ENCODE data around the gene MCAT.
"Not testable (repeated sequence)": the region's sequence is repeated elsewhere in the genome, so short reads cannot be mapped to it uniquely, and the experiment has no call there.

MCAT gene

DNA sequence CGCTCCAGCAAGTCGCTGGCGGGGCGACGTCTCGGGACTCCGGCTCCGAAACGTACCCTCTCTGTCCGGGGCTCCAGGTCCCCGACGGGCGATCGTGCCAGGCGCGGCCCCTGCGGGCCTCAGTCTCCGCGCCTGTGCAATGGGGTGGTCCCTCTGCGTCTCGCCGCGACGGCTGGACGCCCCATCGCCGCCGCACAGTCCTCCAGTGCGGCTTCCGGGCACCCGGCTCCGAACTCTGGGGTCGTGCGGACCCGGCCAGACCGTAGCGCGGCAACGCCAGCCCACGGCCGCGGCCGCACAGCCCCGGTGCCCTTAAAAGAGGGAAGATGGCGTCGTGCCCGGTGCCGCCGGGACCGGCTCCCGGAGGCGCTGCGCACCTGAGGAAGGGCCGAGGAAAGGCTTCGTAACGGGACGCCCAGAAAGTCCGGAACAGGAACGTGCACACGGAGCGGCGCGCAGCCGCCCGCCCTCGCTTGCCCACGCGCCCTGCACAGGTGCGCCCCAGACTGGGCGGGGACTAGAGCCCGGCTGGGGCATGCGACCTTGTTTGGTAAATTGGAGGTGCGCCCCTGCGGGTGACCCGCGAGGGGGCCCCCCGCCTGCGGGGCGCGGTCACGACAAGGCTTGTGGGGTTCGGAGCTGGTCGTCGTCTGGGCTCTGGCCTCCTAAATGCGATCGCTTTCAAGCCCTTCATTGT is 32.1 kb downstream of the MCAT start:
- Histone ChIP-seq H3K9ac (ENCODE audit: low read length in 5 of 5) (peak overlapping the region in 3 of 5 donors; percentile 43 to 62 (median 55)), H3K9me3 (ENCODE audit: control insufficient read depth in 5 of 5, low read length in 5 of 5) (no peaks in the 10 kb centered on the region), H3K27me3 (ENCODE audit: control insufficient read depth in 5 of 5, insufficient read depth in 4 of 5, low read length in 5 of 5) (peaks cover 8 to 26% (median 25%) of the 10 kb centered on the region in 5 donors), H3K36me3 (ENCODE audit: control insufficient read depth in 5 of 5, insufficient read depth in 5 of 5, low read length in 5 of 5) (no peaks in the 10 kb centered on the region), H3K27ac (ENCODE audit: low read depth, low read length) (no peak overlapping the region), H3K4me1 (ENCODE audit: control insufficient read depth in 5 of 5, insufficient read depth in 5 of 5, low read length in 5 of 5) (peaks cover 0 to 26% (median 15%) of the 10 kb centered on the region in 5 donors), H3K4me3 (ENCODE audit: low read depth in 1 of 5, low read length in 5 of 5) (peak overlapping the region in 4 of 5 donors; percentile 42 to 71 (median 52))

DNA sequence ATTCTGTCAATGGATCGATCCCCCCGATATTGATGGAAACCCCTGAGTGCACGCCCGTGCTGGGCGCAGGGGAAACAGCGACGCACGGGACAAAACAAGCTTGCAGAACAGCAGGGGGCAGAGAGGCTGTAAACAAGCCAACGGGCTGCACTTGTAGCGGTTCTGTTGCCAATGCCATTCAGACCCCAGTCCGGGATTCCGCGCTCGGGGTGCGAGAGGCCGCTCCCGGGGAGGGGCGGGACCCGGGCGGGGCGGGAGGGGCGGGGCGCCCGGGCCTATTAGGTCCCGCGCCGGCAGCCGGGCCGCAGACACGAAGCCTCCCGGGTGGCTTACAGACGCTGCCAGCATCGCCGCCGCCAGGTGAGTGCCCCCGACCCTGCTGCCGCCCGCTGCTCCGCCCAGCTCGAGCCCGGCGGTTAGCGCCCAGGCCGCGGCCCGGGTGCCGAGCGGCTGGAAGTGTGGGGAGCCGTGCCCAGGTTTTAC is 32.7 kb downstream of the MCAT start, which contains the start of gene BIK:
TSS of gene BIK (plus strand) at position 307 of the 483 bp plus-strand sequence. CDS start 13,273 bp downstream, outside the sequence.
- Histone ChIP-seq H3K9me3 (ENCODE audit: control insufficient read depth in 5 of 5, low read length in 5 of 5) (no peaks in the 10 kb centered on the region), H3K27ac (ENCODE audit: low read depth, low read length) (no peak within 1 kb of the TSS), H3K27me3 (ENCODE audit: control insufficient read depth in 5 of 5, insufficient read depth in 4 of 5, low read length in 5 of 5) (peaks cover 8 to 26% (median 25%) of the 10 kb centered on the region in 5 donors), H3K4me1 (ENCODE audit: control insufficient read depth in 5 of 5, insufficient read depth in 5 of 5, low read length in 5 of 5) (peaks cover 0 to 26% (median 15%) of the 10 kb centered on the region in 5 donors), H3K9ac (ENCODE audit: low read length in 5 of 5) (peak within 1 kb of the TSS in 3 of 5 donors; percentile 53 to 62 (median 55)), H3K4me3 (ENCODE audit: low read depth in 1 of 5, low read length in 5 of 5) (peak within 1 kb of the TSS; percentile 45 to 75 (median 59)), H3K36me3 (ENCODE audit: control insufficient read depth in 5 of 5, insufficient read depth in 5 of 5, low read length in 5 of 5) (no peaks in the 10 kb centered on the region)

DNA sequence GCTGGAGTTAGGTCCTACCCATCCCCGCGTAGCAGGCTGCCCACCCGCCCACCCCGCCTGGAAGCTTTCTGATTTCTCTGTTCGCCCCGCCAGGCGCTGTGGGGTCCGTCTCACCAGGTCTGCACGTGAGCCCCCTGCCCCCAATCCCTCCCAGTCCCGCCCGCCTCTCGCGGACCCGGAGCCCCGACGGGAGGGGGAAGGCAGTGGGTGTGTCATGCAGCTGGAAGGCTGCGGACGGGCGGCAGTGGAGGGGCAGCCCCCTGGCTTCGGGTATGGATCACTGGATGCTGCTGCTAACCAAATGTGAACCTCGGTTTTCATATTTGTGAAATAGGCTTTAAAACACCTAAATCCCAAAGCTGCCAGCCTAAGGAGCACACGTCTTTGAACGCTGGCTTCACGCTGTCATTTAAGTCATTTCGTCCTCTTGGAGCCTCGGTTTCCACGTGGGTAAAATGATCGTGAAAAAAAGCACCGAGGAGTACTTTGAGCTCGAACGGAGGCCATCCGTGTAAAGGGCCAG is 33.2 kb downstream of the MCAT start:
- H3K4me3 ChIP-seq (ENCODE audit: low read depth in 1 of 5, low read length in 5 of 5), result peak overlapping the region; percentile 45 to 75 (median 59)
- H3K9ac ChIP-seq (ENCODE audit: low read length in 5 of 5), result peak overlapping the region in 2 of 5 donors; percentile 41 to 53
- H3K4me1 ChIP-seq (ENCODE audit: control insufficient read depth in 5 of 5, insufficient read depth in 5 of 5, low read length in 5 of 5), result peaks cover 0 to 26% (median 15%) of the 10 kb centered on the region in 5 donors
- H3K9me3 ChIP-seq (ENCODE audit: control insufficient read depth in 5 of 5, low read length in 5 of 5), result no peaks in the 10 kb centered on the region
- peaks cover 8 to 26% (median 23%) of the 10 kb centered on the region in 5 donors for H3K27me3 ChIP-seq (ENCODE audit: control insufficient read depth in 5 of 5, insufficient read depth in 4 of 5, low read length in 5 of 5)
- H3K36me3 ChIP-seq (ENCODE audit: control insufficient read depth in 5 of 5, insufficient read depth in 5 of 5, low read length in 5 of 5), result no peaks in the 10 kb centered on the region
- no peak overlapping the region for H3K27ac ChIP-seq (ENCODE audit: low read depth, low read length)

DNA sequence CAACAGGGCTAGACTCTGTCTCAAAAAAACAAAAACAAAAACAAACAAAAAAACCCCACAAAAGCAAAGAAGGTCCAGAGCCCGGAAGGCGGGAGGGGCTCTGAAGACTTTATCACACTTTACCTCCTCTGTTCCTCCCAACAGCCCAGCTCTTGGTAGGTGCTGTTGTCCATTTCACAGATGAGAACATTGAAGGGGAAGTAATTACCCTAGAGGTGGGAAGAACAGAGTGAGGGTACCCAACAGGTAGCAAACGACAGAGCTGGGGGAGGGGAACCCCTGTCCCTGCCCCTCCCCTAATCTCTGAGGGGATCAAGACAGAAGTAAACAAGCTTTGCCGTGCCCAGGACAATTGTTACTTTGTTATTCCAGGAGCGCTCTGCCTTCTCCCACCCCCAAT is 33.7 kb downstream of the MCAT start:
- no peak overlapping the region for H3K4me3 ChIP-seq (ENCODE audit: low read depth in 1 of 5, low read length in 5 of 5)

DNA sequence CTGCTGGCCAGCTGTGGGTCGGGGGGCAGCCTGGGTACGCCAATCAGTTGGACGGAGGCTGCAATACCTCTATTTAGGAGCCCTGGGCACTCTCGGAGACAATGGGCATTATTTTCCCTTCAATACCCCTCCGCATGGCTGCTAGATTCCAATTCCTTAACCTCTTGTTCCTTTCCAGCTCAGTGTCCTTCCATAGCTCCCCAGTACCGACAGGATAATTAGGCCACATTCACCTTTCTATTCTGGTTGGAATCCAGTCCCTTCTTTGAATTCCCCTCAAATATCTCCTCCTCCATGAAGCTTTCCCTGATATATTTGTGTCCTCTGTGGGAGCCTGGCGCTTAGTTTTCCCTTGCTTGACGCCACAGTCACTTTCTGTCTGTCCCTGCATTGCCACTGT is 36.9 kb downstream of the MCAT start:
- Histone ChIP-seq H3K4me3 (ENCODE audit: low read depth in 1 of 5, low read length in 5 of 5) (no peak overlapping the region), H3K4me1 (ENCODE audit: control insufficient read depth in 5 of 5, insufficient read depth in 5 of 5, low read length in 5 of 5) (peaks cover 0 to 16% (median 12%) of the 10 kb centered on the region in 5 donors), H3K9me3 (ENCODE audit: control insufficient read depth in 5 of 5, low read length in 5 of 5) (no peaks in the 10 kb centered on the region), H3K27ac (ENCODE audit: low read depth, low read length) (no peak overlapping the region), H3K36me3 (ENCODE audit: control insufficient read depth in 5 of 5, insufficient read depth in 5 of 5, low read length in 5 of 5) (no peaks in the 10 kb centered on the region), H3K27me3 (ENCODE audit: control insufficient read depth in 5 of 5, insufficient read depth in 4 of 5, low read length in 5 of 5) (peaks cover 2 to 10% (median 7%) of the 10 kb centered on the region in 5 donors), H3K9ac (ENCODE audit: low read length in 5 of 5) (no peak overlapping the region)

More for the DNA sequence above, 33.7 kb downstream of the MCAT start:
- Histone ChIP-seq H3K9ac (ENCODE audit: low read length in 5 of 5) (no peak overlapping the region), H3K27me3 (ENCODE audit: control insufficient read depth in 5 of 5, insufficient read depth in 4 of 5, low read length in 5 of 5) (peaks cover 8 to 26% (median 19%) of the 10 kb centered on the region in 5 donors), H3K4me1 (ENCODE audit: control insufficient read depth in 5 of 5, insufficient read depth in 5 of 5, low read length in 5 of 5) (peaks cover 0 to 26% (median 15%) of the 10 kb centered on the region in 5 donors), H3K36me3 (ENCODE audit: control insufficient read depth in 5 of 5, insufficient read depth in 5 of 5, low read length in 5 of 5) (no peaks in the 10 kb centered on the region), H3K27ac (ENCODE audit: low read depth, low read length) (no peak overlapping the region), H3K9me3 (ENCODE audit: control insufficient read depth in 5 of 5, low read length in 5 of 5) (no peaks in the 10 kb centered on the region)

DNA sequence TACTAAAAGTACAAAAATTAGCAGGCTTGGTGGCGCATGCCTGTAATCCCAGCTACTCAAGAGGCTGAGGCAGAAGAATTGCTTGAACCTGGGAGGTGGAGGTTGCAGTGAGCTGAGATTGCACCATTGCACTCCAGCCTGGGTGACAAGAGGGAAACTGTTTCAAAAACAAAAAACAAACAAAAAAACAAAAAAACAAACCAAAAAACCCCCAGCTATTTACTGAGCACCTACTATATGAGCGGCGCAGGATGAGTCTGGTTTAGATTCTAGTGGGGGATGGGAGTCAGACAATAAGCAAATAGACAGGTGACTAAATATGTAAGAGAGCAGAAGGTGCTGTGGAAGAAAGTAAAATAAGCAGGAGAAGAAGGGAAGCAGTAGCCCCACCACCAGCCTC is 38.2 kb downstream of the MCAT start:
- H3K27ac ChIP-seq (ENCODE audit: low read depth, low read length); H3K9me3 ChIP-seq (ENCODE audit: control insufficient read depth in 5 of 5, low read length in 5 of 5); H3K36me3 ChIP-seq (ENCODE audit: control insufficient read depth in 5 of 5, insufficient read depth in 5 of 5, low read length in 5 of 5); H3K27me3 ChIP-seq (ENCODE audit: control insufficient read depth in 5 of 5, insufficient read depth in 4 of 5, low read length in 5 of 5); H3K4me1 ChIP-seq (ENCODE audit: control insufficient read depth in 5 of 5, insufficient read depth in 5 of 5, low read length in 5 of 5); H3K9ac ChIP-seq (ENCODE audit: low read length in 5 of 5); H3K4me3 ChIP-seq (ENCODE audit: low read depth in 1 of 5, low read length in 5 of 5): not testable (repeated sequence)

DNA sequence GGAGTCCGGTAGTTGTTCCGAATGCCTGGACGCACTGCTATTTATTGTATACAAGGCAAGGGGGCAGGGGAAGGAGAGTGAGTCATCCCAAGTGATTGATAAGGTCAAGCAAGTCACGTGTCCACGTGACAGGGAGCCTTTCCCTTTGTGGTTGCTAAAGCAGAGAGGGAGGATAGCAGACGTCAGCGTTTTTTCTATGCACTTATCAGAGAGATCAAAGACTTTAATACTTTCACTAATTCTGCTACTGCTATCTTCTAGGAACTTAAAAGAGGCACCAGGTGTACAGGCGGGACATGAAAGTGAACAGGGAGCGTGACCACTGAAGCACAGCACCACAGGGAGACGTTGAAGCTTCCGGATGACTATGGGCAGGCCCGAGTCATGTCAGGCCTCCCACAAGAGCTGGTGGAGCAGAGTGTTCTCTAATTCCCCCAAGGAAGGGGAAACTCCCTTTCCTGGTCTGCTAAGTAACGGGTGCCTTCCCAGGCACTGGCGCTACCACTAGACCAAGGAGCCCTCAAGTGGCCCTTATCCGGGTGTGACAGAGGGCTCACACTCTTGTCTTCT is 39.1 kb downstream of the MCAT start:
- H3K36me3 ChIP-seq (ENCODE audit: control insufficient read depth in 5 of 5, insufficient read depth in 5 of 5, low read length in 5 of 5); H3K27ac ChIP-seq (ENCODE audit: low read depth, low read length); H3K9ac ChIP-seq (ENCODE audit: low read length in 5 of 5); H3K27me3 ChIP-seq (ENCODE audit: control insufficient read depth in 5 of 5, insufficient read depth in 4 of 5, low read length in 5 of 5); H3K4me3 ChIP-seq (ENCODE audit: low read depth in 1 of 5, low read length in 5 of 5); H3K4me1 ChIP-seq (ENCODE audit: control insufficient read depth in 5 of 5, insufficient read depth in 5 of 5, low read length in 5 of 5); H3K9me3 ChIP-seq (ENCODE audit: control insufficient read depth in 5 of 5, low read length in 5 of 5): not testable (repeated sequence)

DNA sequence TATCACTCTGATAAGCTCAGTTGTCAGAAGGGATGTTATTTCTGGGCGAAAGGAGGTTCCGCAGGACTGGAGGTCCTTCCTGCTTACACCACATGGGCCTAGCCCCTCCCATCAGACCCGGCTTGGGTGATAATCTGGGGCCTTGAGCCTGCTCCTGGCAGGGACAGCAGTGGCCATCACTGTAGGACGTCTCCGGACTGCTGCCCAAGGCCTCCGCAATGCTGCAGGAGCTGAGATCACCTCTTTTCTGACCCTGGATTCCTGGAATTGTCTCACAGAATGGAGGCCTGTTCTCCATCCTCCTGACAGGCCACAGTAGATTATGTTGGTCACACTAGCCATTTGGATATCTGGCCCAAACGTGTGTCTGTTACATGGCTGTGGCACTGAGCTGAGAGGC is 41.9 kb downstream of the MCAT start:
- Histone ChIP-seq H3K36me3 (ENCODE audit: control insufficient read depth in 5 of 5, insufficient read depth in 5 of 5, low read length in 5 of 5) (no peaks in the 10 kb centered on the region), H3K9me3 (ENCODE audit: control insufficient read depth in 5 of 5, low read length in 5 of 5) (peaks cover 0 to 8% (median 5%) of the 10 kb centered on the region in 5 donors), H3K4me1 (ENCODE audit: control insufficient read depth in 5 of 5, insufficient read depth in 5 of 5, low read length in 5 of 5) (peaks cover 0 to 3% (median 0%) of the 10 kb centered on the region in 5 donors), H3K4me3 (ENCODE audit: low read depth in 1 of 5, low read length in 5 of 5) (no peak overlapping the region), H3K27ac (ENCODE audit: low read depth, low read length) (no peak overlapping the region), H3K9ac (ENCODE audit: low read length in 5 of 5) (no peak overlapping the region), H3K27me3 (ENCODE audit: control insufficient read depth in 5 of 5, insufficient read depth in 4 of 5, low read length in 5 of 5) (no peaks in the 10 kb centered on the region)

DNA sequence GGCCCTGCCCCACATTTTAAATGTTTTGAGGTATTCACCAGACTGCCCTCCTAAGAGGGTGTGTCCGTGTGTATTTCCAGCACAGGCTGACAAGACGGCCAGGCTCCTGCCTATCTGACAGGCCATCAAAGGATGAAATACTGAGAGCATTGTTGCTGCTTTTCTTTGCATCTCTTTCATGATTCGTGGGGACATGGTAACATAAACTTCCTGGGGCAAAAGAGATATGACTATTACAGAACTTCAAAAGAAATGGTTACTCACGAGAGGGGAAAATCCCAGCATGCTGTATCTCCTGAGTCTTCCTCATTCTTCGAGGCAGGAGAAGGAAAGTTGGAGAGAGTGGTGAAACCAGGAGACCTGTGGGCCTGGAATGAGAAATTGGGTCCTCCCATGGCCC is 43.0 kb downstream of the MCAT start:
- Histone ChIP-seq H3K4me1 (ENCODE audit: control insufficient read depth in 5 of 5, insufficient read depth in 5 of 5, low read length in 5 of 5) (peaks cover 0 to 3% (median 0%) of the 10 kb centered on the region in 5 donors), H3K9me3 (ENCODE audit: control insufficient read depth in 5 of 5, low read length in 5 of 5) (peaks cover 0 to 10% (median 6%) of the 10 kb centered on the region in 5 donors), H3K36me3 (ENCODE audit: control insufficient read depth in 5 of 5, insufficient read depth in 5 of 5, low read length in 5 of 5) (no peaks in the 10 kb centered on the region), H3K27ac (ENCODE audit: low read depth, low read length) (no peak overlapping the region), H3K4me3 (ENCODE audit: low read depth in 1 of 5, low read length in 5 of 5) (no peak overlapping the region), H3K9ac (ENCODE audit: low read length in 5 of 5) (no peak overlapping the region), H3K27me3 (ENCODE audit: control insufficient read depth in 5 of 5, insufficient read depth in 4 of 5, low read length in 5 of 5) (no peaks in the 10 kb centered on the region)

DNA sequence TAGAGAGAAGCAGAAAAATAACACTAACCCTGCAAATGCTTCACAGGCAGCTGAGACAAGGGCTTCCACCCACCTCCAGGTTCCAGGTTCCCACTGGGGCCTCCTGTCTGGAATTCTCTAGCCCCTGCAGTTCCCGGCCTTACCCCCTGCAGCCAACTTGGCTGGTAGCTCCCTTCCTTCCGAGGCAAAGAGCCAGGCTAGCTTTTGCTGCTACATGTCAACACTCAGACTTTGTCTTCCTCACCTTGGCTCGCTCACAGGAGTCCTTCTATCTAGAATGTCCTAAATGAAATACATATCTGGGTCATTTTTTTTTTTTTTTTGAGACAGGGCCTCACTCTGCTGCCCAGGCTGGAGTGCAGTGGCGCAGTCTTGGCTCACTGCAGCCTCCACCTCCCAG is 44.1 kb downstream of the MCAT start:
- H3K36me3 ChIP-seq (ENCODE audit: control insufficient read depth in 5 of 5, insufficient read depth in 5 of 5, low read length in 5 of 5), result no peaks in the 10 kb centered on the region
- H3K27ac ChIP-seq (ENCODE audit: low read depth, low read length), result no peak overlapping the region
- H3K9me3 ChIP-seq (ENCODE audit: control insufficient read depth in 5 of 5, low read length in 5 of 5), result peaks cover 0 to 10% (median 6%) of the 10 kb centered on the region in 5 donors
- H3K4me1 ChIP-seq (ENCODE audit: control insufficient read depth in 5 of 5, insufficient read depth in 5 of 5, low read length in 5 of 5), result peaks cover 0 to 1% (median 0%) of the 10 kb centered on the region in 5 donors
- H3K4me3 ChIP-seq (ENCODE audit: low read depth in 1 of 5, low read length in 5 of 5), result no peak overlapping the region
- H3K9ac ChIP-seq (ENCODE audit: low read length in 5 of 5), result no peak overlapping the region
- no peaks in the 10 kb centered on the region for H3K27me3 ChIP-seq (ENCODE audit: control insufficient read depth in 5 of 5, insufficient read depth in 4 of 5, low read length in 5 of 5)
